Stomach smooth muscle (tissue), 2 donors: ENCODE results near the gene ITGA3.

Experiments
- H3K27ac ChIP-seq: one replicate; pipeline ENCODE4 v1.7.0; 2013; ENCODE audit warnings: mild to moderate bottlenecking, low read length, inconsistent platforms
- H3K27me3 ChIP-seq, 2 donors: one replicate each; pipeline ENCODE4 v1.7.0; 2013; ENCODE audit warnings: low read length in 2 of 2; ENCODE audit not compliant: insufficient read depth in 2 of 2, control insufficient read depth in 1 of 2
- H3K36me3 ChIP-seq, 2 donors: one replicate each; pipeline ENCODE4 v1.7.0; 2013; ENCODE audit warnings: low read length in 2 of 2; ENCODE audit not compliant: control insufficient read depth in 2 of 2, insufficient read depth in 2 of 2
- H3K4me1 ChIP-seq: one replicate; pipeline ENCODE4 v1.7.0; 2013; ENCODE audit warnings: low read length; ENCODE audit not compliant: control insufficient read depth, insufficient read depth
- H3K4me3 ChIP-seq, 2 donors: one replicate each; pipeline ENCODE4 v1.7.0; 2013; ENCODE audit warnings: low read length in 2 of 2
- H3K9ac ChIP-seq, 2 donors: one replicate each; pipeline ENCODE4 v1.7.0; 2013; ENCODE audit warnings: low read length in 2 of 2, mild to moderate bottlenecking in 1 of 2
- H3K9me3 ChIP-seq, 2 donors: one replicate each; pipeline ENCODE4 v1.7.0; 2013; ENCODE audit warnings: low read length in 2 of 2; ENCODE audit not compliant: control insufficient read depth in 2 of 2
- donor health status: healthy.
- donor health status: Pancreatic carcinoma.

The ITGA3 gene

DNA sequence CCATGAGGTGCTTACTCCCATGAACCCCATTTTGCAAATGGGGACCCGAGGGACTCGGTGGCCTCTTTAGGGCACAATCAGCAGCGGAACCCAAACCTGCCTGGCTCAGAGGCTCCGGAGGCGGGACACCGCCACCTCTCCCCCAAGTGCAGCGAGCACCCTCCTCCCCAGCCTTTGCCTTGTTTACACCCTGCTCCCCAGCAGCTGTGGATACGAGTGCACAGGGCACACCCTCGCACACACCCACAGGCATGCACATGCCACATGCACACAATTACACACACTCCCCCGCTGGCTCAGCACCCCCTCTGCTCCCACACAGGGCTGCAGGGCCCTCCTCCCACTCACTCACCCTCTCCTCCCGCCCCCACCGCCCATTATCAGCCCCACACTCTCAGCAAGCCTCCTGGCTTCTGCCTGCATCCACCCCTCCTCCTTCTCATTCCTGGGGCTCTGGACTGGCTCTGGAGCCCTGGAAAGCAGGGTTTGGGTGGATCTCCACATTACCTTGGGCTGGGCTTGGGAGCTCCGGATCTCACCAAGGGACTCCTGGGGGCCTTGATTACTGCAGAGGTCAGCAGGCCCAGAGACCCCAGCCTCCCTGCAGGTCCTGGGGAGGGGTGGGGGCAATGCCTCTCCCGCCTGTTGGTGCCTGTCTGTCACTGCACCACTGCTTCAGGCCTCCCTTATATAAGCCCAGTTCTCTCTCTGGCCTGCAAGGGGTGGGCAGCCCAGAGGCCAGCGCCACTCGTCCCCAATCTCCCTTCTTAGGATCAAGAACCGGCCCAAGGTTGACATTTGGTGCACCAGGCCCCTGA lies 45.6 kb downstream of the ITGA3 start:
- peaks cover 26 to 36% of the 10 kb centered on the region in 2 donors for H3K36me3 ChIP-seq
- peak overlapping the region in 1 of 2 donors; percentile 58 for H3K9ac ChIP-seq
- H3K4me1 ChIP-seq = peaks cover 66% of the 10 kb centered on the region

DNA sequence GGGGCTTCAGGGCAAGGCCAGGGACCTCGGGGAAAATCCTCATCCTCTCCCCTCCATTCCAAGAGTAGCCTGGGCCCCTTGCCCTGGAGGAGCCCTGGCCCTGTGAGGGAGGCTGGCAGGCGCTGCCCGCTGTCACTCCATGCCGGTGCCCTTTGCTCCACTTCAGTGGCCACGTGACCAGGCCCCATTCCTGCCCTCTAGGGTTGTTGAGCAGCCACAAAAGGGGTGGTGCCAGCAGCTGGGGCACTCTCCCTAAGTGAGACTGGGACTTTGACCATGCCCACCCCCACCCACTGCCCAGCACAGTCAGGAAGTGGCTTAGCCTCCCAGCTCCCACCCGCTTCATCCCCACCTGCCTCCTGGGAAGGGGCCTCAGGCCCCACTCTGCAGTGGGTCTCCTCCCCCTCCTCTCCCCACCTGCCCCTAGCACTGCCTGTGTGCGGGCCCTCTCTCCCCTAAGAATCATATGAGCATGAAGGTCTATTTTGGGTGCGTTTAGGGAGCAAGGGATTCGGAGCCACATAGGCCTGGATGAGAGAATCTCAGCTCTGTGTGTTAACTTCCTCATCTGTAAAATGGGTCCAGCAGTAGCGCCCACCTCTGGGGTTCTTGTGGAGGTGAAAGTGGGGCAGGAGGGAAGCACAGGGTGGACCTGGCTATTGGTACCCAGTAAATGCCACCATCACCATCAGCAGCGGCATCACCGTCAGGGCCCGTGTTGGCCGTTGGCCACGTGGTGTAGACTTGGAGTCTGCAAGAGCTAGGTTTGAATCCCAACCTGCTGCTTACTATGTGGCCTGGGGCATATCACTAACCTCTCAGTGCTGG lies 46.5 kb downstream of the ITGA3 start:
- H3K4me3 ChIP-seq = peak overlapping the region in 1 of 2 donors; percentile 40
- peaks cover 32 to 39% of the 10 kb centered on the region in 2 donors for H3K36me3 ChIP-seq
- peak overlapping the region; percentile 90 for H3K27ac ChIP-seq

More for the DNA sequence above, 45.6 kb downstream of the ITGA3 start:
- Histone ChIP-seq H3K9me3 (no peaks in the 10 kb centered on the region), H3K27me3 (no peaks in the 10 kb centered on the region), H3K4me3 (peak overlapping the region; percentile 11 to 52), H3K27ac (peak overlapping the region; percentile 90)

DNA sequence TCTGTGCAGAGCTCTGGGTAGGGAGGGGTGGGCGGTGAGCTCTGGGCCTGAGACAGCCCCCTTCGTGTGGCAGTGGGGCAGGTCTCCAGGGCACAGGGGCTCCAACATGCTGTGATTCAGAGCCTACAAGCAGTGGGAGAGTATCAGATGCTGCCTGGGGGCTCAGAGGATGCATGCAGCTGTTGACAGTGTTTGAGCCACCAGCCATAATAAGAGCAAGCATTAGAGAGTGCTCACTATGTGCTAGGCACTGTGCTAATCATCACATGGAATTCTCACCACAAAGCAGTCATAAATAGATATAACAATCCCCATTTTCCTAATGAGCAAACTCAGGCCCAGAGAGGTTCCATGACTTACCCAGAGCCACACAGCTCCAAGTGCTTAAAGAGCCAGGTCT lies 47.3 kb downstream of the ITGA3 start:
- Histone ChIP-seq H3K36me3 (peaks cover 33 to 39% of the 10 kb centered on the region in 2 donors), H3K9ac (peak overlapping the region in 1 of 2 donors; percentile 21), H3K4me1 (peaks cover 51% of the 10 kb centered on the region), H3K27me3 (no peaks in the 10 kb centered on the region), H3K27ac (peak overlapping the region; percentile 90), H3K4me3 (peak overlapping the region in 1 of 2 donors; percentile 40), H3K9me3 (no peaks in the 10 kb centered on the region)

More for the DNA sequence above, 46.5 kb downstream of the ITGA3 start:
- Histone ChIP-seq H3K4me1 (peaks cover 59% of the 10 kb centered on the region), H3K9me3 (no peaks in the 10 kb centered on the region), H3K27me3 (no peaks in the 10 kb centered on the region), H3K9ac (peak overlapping the region; percentile 49 to 58)

DNA sequence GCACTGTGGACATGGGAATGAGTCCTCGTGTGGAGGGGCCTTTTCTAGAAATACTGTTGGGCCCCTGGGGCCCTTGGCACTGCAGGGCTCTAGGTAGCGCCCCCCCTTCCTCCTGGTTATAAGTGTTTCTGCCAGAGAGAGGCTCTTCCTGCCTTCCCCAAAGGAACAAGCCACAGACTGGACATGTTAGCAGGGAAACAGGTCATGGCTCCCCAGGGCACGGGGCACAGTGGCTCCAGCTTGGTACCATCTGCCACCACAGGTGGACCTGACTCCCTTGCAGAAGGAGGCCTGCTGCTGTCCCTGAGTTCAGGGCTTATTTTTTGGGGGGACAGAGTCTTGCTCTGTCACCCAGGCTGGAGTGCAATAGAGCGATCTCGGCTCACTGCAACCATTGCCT lies 48.0 kb downstream of the ITGA3 start:
- Histone ChIP-seq H3K27me3 (no peaks in the 10 kb centered on the region), H3K9ac (no peak overlapping the region), H3K4me3 (no peak overlapping the region), H3K9me3 (no peaks in the 10 kb centered on the region), H3K4me1 (peaks cover 45% of the 10 kb centered on the region), H3K27ac (peak overlapping the region; percentile 90), H3K36me3 (peaks cover 27 to 37% of the 10 kb centered on the region in 2 donors)

DNA sequence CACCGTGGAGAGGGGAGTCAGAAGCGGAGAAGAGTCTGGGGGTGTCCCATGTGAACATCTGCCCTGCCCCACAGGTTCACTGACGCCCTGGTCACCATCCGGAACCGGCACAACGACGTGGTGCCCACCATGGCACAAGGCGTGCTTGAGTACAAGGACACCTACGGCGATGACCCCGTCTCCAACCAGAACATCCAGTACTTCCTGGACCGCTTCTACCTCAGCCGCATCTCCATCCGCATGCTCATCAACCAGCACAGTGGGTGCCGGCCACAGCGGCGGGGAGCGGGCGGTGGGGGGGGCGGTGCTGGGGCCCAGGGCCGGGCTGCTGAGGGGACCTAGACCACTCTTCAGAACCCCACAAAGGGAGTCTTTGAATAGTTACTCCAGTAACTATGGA lies 49.9 kb downstream of the ITGA3 start:
- no peak overlapping the region for H3K9ac ChIP-seq
- no peaks in the 10 kb centered on the region for H3K9me3 ChIP-seq
- H3K4me1 ChIP-seq = peaks cover 29% of the 10 kb centered on the region
- no peaks in the 10 kb centered on the region for H3K27me3 ChIP-seq
- no peak overlapping the region for H3K27ac ChIP-seq
- peaks cover 28 to 40% of the 10 kb centered on the region in 2 donors for H3K36me3 ChIP-seq
- H3K4me3 ChIP-seq = no peak overlapping the region

DNA sequence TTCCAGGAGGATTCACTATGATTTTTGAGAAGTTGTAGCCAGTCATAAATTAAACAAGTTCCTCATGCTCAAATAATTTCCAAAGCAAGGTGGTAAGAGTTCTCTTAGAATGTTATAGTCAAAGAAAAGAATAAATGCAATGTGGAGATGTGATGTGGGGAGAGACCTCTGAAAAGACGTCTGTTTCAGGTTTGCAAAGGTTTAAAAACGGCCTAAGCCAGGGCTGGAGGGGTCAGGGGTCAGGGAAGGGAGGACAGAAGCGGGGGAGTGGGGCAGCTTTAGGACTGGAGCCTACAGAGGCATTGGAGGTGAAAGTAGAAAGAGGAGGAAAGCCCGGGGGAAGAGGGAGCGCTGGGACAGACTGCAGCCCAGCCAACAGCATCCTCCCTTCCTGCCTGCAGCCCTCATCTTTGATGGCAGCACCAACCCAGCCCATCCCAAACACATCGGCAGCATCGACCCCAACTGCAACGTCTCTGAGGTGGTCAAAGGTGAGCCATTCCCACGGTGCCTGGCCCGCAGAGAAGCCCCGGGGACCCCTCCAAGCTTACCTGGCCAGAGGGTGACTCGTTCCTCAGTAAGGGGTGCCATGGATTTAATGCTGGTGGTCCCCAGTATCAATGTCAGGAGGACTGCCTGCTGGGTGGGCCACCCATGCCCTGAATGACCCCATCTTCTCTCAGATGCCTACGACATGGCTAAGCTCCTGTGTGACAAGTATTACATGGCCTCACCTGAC lies 50.7 kb downstream of the ITGA3 start:
- Histone ChIP-seq H3K4me3 (no peak overlapping the region), H3K36me3 (peaks cover 28 to 40% of the 10 kb centered on the region in 2 donors), H3K27ac (no peak overlapping the region), H3K9me3 (no peaks in the 10 kb centered on the region), H3K4me1 (peaks cover 27% of the 10 kb centered on the region), H3K27me3 (no peaks in the 10 kb centered on the region), H3K9ac (no peak overlapping the region)

DNA sequence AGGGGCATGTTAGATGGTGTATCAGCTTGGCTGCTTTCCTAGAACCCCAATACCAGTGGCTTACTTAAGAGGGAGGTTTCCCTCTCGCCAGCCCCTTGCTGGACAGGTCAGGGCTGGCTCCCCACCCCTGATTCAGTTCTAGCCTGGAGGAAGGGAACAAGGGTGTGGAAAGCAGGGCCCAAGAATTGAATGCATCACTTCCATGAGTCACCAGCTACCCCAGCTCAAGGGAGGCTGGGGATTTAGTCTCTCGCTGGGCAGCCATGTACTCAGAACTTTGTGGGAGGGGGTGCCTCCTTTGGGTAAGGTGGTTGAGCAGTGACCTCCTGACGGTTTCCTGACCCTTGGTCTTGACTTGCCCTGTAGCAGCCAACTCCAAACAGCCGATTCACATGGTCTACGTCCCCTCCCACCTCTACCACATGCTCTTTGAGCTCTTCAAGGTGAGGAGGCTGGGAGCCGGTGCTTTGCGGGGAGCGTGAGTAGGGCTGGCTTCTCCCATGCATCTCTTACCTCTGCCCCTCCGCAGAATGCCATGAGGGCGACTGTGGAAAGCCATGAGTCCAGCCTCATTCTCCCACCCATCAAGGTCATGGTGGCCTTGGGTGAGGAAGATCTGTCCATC lies 52.0 kb downstream of the ITGA3 start:
- Histone ChIP-seq H3K27me3 (no peaks in the 10 kb centered on the region), H3K9ac (no peak overlapping the region), H3K4me1 (peaks cover 27% of the 10 kb centered on the region), H3K36me3 (peaks cover 28 to 40% of the 10 kb centered on the region in 2 donors), H3K4me3 (no peak overlapping the region), H3K9me3 (no peaks in the 10 kb centered on the region), H3K27ac (peak overlapping the region; percentile 11)

DNA sequence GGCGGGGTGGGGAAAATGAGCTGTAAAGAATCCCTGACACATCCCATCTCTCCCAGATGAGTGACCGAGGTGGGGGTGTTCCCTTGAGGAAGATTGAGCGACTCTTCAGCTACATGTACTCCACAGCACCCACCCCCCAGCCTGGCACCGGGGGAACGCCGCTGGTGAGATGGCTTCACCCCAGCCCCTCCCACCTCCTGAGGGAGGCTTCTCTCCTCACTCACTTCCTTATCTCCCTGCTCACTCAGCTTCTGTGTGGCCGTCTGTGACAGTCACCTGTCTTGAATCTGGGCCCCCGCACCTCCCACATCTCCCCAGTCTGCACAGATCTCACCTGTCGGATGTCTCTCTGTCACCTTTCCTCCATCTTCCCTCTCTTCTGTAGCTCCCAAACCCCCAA lies 52.6 kb downstream of the ITGA3 start:
- H3K27ac ChIP-seq = peak overlapping the region; percentile 11
- no peak overlapping the region for H3K9ac ChIP-seq
- peaks cover 28 to 38% of the 10 kb centered on the region in 2 donors for H3K36me3 ChIP-seq
- no peak overlapping the region for H3K4me3 ChIP-seq
- H3K4me1 ChIP-seq = peaks cover 29% of the 10 kb centered on the region
- H3K9me3 ChIP-seq = no peaks in the 10 kb centered on the region
- H3K27me3 ChIP-seq = no peaks in the 10 kb centered on the region

DNA sequence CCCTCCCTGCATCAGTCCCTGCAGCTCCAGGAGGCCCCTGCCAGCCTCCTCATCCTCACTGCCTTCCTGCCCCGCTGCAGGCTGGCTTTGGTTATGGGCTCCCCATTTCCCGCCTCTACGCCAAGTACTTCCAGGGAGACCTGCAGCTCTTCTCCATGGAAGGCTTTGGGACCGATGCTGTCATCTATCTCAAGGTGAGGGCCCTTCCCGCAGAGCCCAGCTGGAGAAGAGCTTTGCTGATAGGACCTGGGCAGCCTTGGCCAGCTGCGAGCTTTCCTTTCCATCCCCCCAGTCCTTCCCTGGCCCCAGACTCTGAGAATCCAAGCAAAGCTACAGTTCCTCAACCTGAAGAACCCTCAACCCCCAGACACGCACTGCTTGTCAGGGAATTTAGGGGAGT lies 53.3 kb downstream of the ITGA3 start:
- Histone ChIP-seq H3K9ac (no peak overlapping the region), H3K4me1 (peaks cover 35% of the 10 kb centered on the region), H3K9me3 (no peaks in the 10 kb centered on the region), H3K27me3 (no peaks in the 10 kb centered on the region), H3K4me3 (no peak overlapping the region), H3K27ac (peak overlapping the region; percentile 11), H3K36me3 (peaks cover 28 to 38% of the 10 kb centered on the region in 2 donors)

DNA sequence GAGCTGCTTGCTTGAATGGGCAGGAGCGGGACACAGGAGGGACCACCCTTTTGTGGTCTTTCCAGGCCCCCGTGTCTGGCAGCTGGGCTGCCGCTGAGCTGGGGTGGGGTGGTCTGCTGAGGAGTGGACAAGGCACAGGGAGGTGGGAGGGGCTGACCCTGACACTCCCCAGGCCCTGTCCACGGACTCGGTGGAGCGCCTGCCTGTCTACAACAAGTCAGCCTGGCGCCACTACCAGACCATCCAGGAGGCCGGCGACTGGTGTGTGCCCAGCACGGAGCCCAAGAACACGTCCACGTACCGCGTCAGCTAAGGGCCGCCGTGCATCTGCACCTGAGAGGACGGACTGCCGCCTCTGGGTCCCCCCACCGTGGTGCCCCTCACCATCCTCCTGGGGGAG lies 53.9 kb downstream of the ITGA3 start:
- Histone ChIP-seq H3K4me1 (peaks cover 37% of the 10 kb centered on the region), H3K27ac (peak overlapping the region; percentile 96), H3K9me3 (no peaks in the 10 kb centered on the region), H3K36me3 (peaks cover 28 to 37% of the 10 kb centered on the region in 2 donors), H3K27me3 (no peaks in the 10 kb centered on the region), H3K9ac (no peak overlapping the region), H3K4me3 (no peak overlapping the region)
